ENCODE results near the gene PRPF18.

PRPF18 gene

DNA sequence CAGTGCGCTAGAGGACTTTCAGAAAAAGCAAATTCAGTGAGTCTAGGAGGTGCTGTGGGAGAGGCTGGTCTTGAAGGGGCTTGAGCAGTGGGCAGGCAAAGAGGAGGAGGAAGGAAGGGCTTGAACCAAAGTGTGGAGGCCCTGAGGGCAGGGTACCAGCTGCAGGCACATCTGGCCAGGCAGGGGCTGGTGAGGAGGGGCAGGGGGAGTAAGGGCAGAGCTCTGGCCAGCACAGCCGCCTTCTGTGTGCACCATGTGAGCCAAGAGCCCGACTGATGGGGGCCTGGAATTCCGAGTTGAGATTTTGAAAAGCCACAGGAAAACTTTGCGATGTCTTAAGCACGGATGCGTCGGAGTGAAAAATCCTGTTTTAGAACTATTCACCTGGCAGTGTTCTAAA, 74.5 kb downstream of the PRPF18 start:
- H3K9me3 ChIP-seq: no peaks in the 10 kb centered on the region
- no peaks in the 10 kb centered on the region for H3K36me3 ChIP-seq
- H3K4me1 ChIP-seq (ENCODE audit: control insufficient read depth in 1 of 2, insufficient read depth in 1 of 2, low read depth in 1 of 2, low read length in 1 of 2): peaks cover 14 to 16% of the 10 kb centered on the region in 2 experiments
- H3K4me3 ChIP-seq (ENCODE audit: low read depth in 1 of 2, low read length in 1 of 2): no peak overlapping the region
- no peak overlapping the region for H3K27ac ChIP-seq
- TF ChIP-seq, protein P1, sequence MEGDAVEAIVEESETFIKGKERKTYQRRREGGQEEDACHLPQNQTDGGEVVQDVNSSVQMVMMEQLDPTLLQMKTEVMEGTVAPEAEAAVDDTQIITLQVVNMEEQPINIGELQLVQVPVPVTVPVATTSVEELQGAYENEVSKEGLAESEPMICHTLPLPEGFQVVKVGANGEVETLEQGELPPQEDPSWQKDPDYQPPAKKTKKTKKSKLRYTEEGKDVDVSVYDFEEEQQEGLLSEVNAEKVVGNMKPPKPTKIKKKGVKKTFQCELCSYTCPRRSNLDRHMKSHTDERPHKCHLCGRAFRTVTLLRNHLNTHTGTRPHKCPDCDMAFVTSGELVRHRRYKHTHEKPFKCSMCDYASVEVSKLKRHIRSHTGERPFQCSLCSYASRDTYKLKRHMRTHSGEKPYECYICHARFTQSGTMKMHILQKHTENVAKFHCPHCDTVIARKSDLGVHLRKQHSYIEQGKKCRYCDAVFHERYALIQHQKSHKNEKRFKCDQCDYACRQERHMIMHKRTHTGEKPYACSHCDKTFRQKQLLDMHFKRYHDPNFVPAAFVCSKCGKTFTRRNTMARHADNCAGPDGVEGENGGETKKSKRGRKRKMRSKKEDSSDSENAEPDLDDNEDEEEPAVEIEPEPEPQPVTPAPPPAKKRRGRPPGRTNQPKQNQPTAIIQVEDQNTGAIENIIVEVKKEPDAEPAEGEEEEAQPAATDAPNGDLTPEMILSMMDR (IDR thresholded peaks at IDR 0.05): no peak
- H3K27me3 ChIP-seq: peaks cover 5% of the 10 kb centered on the region

DNA sequence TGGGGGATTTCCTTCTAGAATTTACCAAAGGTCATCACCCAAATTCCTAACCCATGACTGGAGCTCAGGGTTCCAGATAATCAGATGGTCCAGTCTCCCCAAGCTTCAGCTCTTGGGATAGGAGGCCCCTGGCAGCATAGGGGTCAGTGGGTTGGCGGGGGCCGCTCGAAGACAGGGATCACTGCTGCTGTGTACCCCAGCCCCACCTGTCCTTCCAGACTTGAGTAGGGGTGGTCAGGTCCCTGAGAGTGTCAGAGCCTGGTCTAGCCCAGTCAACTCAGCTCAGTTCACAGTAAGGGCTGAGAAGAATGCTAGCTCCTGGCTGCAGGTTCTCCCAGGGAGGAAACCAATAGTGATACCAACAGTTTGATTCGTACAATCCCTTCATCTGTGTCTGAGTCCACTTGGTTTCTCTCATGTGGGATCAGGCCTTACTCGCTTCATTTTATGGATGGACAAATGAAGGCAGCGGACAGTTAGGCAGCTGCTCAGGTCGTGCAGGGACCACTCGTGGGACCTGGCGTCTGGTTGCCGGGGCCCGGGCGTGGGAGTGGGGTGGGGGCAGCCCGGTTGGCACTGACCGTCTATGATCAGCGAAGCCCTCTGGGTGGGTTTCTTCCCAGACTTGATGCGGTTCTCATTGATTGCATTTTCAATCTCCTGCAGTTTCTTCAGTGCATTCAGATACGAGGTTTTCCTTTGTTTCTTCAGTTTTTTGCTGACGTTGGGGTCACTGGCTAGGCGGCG, 78.9 kb downstream of the PRPF18 start:
- Histone ChIP-seq H3K27ac (no peak overlapping the region), H3K4me1 (ENCODE audit: control insufficient read depth in 1 of 2, insufficient read depth in 1 of 2, low read depth in 1 of 2, low read length in 1 of 2) (no peaks in the 10 kb centered on the region), H3K27me3 (no peaks in the 10 kb centered on the region), H3K36me3 (no peaks in the 10 kb centered on the region), H3K9me3 (no peaks in the 10 kb centered on the region), H3K4me3 (ENCODE audit: low read depth in 1 of 2, low read length in 1 of 2) (no peak overlapping the region)
- TF ChIP-seq, protein P1 (IDR thresholded peaks at IDR 0.05): no peak

DNA sequence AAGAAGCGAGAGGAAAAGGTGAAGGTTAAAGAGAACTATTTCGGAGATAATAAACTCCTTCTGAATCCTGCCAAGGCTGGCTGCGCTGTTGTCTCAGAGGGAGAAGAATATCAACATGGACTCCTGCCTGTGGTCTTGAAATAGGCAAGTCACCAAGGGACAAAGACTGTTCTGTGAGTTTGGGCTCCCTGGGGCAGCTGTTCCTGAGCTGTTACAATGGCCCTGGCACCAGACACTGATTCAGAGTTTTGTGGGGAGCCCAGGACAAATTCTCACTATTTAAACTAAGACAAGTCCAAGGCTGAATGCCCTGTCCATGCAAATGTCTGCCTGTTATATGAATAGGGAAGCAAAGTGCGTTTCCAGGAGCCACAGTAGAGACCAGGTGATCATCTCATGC, 81.4 kb downstream of the PRPF18 start:
- no peak overlapping the region for H3K4me3 ChIP-seq (ENCODE audit: low read depth in 1 of 2, low read length in 1 of 2)
- TF ChIP-seq, protein P1 (IDR thresholded peaks at IDR 0.05): no peak
- H3K27ac ChIP-seq: no peak overlapping the region
- H3K4me1 ChIP-seq (ENCODE audit: control insufficient read depth in 1 of 2, insufficient read depth in 1 of 2, low read depth in 1 of 2, low read length in 1 of 2): no peaks in the 10 kb centered on the region
- H3K27me3 ChIP-seq: no peaks in the 10 kb centered on the region
- H3K36me3 ChIP-seq: no peaks in the 10 kb centered on the region
- H3K9me3 ChIP-seq: no peaks in the 10 kb centered on the region

DNA sequence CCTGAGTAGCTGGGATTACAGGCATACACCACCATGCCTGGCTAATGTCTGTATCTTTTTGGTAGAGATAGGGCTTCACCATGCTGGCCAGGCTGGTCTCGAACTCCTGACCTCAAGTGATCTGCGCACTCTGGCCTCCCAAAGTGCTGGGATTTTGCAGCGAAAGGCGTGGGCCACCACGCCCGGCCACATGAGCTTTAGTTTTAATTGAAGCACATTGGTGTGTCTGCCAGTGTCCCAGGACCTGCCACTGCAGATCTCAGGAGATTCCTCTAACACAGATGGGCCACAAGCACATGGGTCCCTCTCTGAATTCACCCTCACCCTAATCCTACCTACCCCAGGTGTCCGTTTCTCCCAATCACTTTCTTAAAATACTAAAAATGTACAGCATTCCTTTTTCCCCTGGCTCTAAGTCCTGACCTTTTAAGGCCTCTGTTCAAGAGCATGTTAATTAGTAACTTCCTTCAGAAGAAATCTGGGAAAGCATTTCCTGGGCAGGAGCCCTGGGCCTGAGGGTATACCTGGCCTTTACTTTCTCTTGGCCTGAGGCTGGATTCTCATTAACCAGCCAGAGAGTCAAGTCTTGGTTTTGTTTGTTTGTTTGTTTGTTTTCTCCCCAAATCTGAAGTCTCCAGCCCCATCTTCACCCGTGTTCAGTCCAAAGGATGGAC, 82.6 kb downstream of the PRPF18 start:
- H3K27ac ChIP-seq: no peak overlapping the region
- no peaks in the 10 kb centered on the region for H3K36me3 ChIP-seq
- no peaks in the 10 kb centered on the region for H3K9me3 ChIP-seq
- no peaks in the 10 kb centered on the region for H3K27me3 ChIP-seq
- TF ChIP-seq, protein P1 (IDR thresholded peaks at IDR 0.05): no peak
- H3K4me1 ChIP-seq (ENCODE audit: control insufficient read depth in 1 of 2, insufficient read depth in 1 of 2, low read depth in 1 of 2, low read length in 1 of 2): no peaks in the 10 kb centered on the region
- no peak overlapping the region for H3K4me3 ChIP-seq (ENCODE audit: low read depth in 1 of 2, low read length in 1 of 2)

DNA sequence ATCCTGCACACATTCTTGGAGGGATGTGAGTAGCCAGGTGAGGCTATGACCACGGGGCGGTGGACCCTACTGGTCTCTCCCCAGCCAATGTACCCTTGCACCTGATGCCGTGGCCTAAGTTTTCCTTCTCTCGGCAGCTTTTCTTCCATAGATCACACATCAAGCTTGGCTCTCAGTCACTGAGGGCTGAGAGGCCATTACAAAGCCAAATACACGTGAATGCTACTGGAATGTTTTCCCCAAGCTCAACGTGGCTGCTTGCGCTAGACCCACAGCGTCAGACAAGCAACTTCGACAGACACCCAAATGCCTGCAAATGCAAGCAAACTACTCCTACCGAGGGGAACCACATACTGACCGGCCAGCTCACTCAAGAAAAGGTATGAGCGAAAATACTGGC, 83.1 kb downstream of the PRPF18 start:
- TF ChIP-seq, protein P1 (IDR thresholded peaks at IDR 0.05): no peak
- no peaks in the 10 kb centered on the region for H3K9me3 ChIP-seq
- no peak overlapping the region for H3K27ac ChIP-seq
- no peak overlapping the region for H3K4me3 ChIP-seq (ENCODE audit: low read depth in 1 of 2, low read length in 1 of 2)
- H3K36me3 ChIP-seq: no peaks in the 10 kb centered on the region
- no peaks in the 10 kb centered on the region for H3K27me3 ChIP-seq
- no peaks in the 10 kb centered on the region for H3K4me1 ChIP-seq (ENCODE audit: control insufficient read depth in 1 of 2, insufficient read depth in 1 of 2, low read depth in 1 of 2, low read length in 1 of 2)
